Neural crest cell (in vitro differentiated cells): ENCODE results near the gene SARS2. TPM values are rescaled to one million over a fixed set of nuclear protein-coding genes. Genes with fewer than 3 reads are reported as not detected.

ENCODE experiments used
- DNase-seq: peaks from one replicate; pipeline ENCODE4 v3.0.0; 2021; ENCODE audit warnings: low read depth, mixed read lengths, low spot score
- H3K27ac Mint-ChIP-seq: one replicate; pipeline ENCODE4 v1.8.0; 2021; ENCODE audit warnings: mild to moderate bottlenecking, mixed read lengths; ENCODE audit not compliant: unreplicated experiment
- H3K27me3 Mint-ChIP-seq: 2 replicates; pipeline ENCODE4 v1.8.0; 2021; ENCODE audit warnings: low read depth, mild to moderate bottlenecking, mixed read lengths
- H3K36me3 Mint-ChIP-seq: 2 replicates; pipeline ENCODE4 v1.8.0; 2021; ENCODE audit warnings: low read depth, mild to moderate bottlenecking, mixed read lengths
- H3K4me1 Mint-ChIP-seq: 2 replicates; pipeline ENCODE4 v1.8.0; 2021; ENCODE audit warnings: mixed read lengths
- H3K4me3 Mint-ChIP-seq: one replicate; pipeline ENCODE4 v1.8.0; 2021; ENCODE audit warnings: mild to moderate bottlenecking, mixed read lengths
- H3K9me3 Mint-ChIP-seq: 2 replicates; pipeline ENCODE4 v1.8.0; 2021; ENCODE audit warnings: mixed read lengths
- total RNA-seq: library from RNA; stranded (reverse); gene quantifications from 2 replicates; pipeline ENCODE4 v1.2.1, GENCODE V29; 2021
- TF ChIP-seq, protein P1 (sequence below): fragments of 200-600 bp; sonication (generic); conservative IDR thresholded peaks from 2 replicates; pipeline ENCODE4 v1.5.0; 2021; ENCODE audit warnings: antibody characterized with exemption, mild to moderate bottlenecking

SARS2 gene
- total RNA-seq, 1 donor from 2014 or later, result 58.5 TPM

DNA sequence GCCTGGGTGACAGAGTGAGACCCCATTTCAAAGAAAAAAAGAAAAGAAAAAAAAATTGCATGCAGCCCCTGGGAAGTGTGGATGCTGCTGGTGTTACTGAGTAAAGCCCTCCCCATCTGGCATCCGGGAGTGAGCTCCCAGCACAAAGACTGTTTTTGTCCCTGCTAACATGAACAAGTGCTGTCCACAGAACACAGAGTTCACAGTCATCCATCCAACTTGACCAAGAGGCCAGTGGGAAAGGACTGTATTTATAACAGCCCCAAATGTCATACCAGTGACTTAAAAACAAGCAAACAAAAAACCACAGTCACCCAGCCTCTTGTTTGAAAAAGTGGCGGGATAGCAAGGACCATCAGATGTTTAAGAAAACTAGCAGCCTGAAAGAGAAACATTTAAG lies 34.2 kb upstream of the SARS2 start:
- H3K27ac Mint-ChIP-seq, result no peak overlapping the region
- H3K4me3 Mint-ChIP-seq, result no peak overlapping the region
- peaks cover 11% of the 10 kb centered on the region for H3K4me1 Mint-ChIP-seq
- no peaks in the 10 kb centered on the region for H3K36me3 Mint-ChIP-seq
- TF ChIP-seq, protein P1, sequence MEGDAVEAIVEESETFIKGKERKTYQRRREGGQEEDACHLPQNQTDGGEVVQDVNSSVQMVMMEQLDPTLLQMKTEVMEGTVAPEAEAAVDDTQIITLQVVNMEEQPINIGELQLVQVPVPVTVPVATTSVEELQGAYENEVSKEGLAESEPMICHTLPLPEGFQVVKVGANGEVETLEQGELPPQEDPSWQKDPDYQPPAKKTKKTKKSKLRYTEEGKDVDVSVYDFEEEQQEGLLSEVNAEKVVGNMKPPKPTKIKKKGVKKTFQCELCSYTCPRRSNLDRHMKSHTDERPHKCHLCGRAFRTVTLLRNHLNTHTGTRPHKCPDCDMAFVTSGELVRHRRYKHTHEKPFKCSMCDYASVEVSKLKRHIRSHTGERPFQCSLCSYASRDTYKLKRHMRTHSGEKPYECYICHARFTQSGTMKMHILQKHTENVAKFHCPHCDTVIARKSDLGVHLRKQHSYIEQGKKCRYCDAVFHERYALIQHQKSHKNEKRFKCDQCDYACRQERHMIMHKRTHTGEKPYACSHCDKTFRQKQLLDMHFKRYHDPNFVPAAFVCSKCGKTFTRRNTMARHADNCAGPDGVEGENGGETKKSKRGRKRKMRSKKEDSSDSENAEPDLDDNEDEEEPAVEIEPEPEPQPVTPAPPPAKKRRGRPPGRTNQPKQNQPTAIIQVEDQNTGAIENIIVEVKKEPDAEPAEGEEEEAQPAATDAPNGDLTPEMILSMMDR, result no peak
- DNase-seq, result no peak
- no peaks in the 10 kb centered on the region for H3K9me3 Mint-ChIP-seq
- no peaks in the 10 kb centered on the region for H3K27me3 Mint-ChIP-seq

DNA sequence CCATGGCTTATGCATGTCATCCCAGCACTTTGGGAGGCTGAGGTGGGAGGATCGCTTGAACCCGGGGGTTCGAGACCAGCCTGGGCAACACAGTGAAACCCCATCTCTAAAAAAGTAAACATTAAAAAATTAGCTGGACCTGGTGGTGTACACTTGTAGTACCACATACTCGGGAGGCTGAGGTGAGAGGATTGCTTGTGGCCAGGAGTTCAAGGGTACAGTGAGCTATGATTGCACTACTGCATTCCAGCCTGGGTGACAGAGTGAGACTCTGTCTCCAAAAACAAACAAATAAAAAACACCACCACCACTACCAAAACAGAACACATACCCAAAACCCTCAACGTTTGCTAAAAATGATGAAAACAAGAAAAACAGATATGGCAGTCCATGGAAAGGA lies 29.1 kb upstream of the SARS2 start:
- no peak for DNase-seq
- H3K36me3 Mint-ChIP-seq, result no peaks in the 10 kb centered on the region
- H3K4me3 Mint-ChIP-seq, result no peak overlapping the region

DNA sequence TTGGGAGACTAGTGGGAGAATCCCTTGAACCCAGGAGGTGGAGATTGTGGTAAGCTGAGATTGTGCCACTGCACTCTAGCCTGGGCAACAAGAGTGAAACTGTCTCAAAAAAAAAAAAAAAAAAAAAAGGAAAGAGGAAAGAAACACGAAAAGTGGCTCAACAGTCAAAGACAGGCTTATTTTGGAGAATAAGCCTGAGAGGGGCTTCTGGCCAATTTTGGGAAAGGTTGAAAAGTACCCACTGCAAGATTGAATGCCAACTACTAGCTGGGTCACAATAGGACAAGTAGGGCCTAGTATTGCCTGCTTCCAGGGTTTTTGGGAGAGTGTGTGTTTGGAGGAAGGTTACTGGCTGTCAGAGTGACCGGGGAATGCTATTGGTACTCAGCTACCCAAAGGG lies 27.7 kb upstream of the SARS2 start:
- Mint-ChIP-seq H3K27ac (no peak overlapping the region), H3K36me3 (no peaks in the 10 kb centered on the region), H3K27me3 (no peaks in the 10 kb centered on the region), H3K4me1 (peaks cover 11% of the 10 kb centered on the region), H3K4me3 (no peak overlapping the region), H3K9me3 (no peaks in the 10 kb centered on the region)
- TF ChIP-seq, protein P1, result no peak
- DNase-seq, result no peak

More for the DNA sequence above, 29.1 kb upstream of the SARS2 start:
- H3K27me3 Mint-ChIP-seq, result no peaks in the 10 kb centered on the region
- H3K9me3 Mint-ChIP-seq, result no peaks in the 10 kb centered on the region
- H3K27ac Mint-ChIP-seq, result no peak overlapping the region
- peaks cover 11% of the 10 kb centered on the region for H3K4me1 Mint-ChIP-seq
- TF ChIP-seq, protein P1, result no peak

DNA sequence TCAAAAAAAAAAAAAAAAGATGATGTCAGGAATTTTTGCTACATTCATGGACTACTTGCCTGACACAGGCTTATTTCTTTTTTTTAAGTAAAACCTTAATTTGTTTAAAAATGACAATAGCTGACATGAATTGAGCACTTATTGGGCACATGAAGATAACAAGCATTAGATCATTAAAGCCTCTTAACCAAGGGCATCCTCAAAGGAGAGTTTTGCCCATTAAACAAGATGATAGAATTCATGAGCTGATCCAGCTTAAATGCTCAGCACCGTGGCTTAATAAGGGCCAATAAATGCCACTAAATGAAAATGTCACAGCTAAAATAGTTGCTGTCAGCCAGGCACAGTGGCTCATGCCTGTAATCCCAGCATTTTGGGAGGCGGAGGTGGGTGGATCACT lies 25.7 kb upstream of the SARS2 start:
- Mint-ChIP-seq H3K27ac (no peak overlapping the region), H3K27me3 (no peaks in the 10 kb centered on the region), H3K36me3 (no peaks in the 10 kb centered on the region), H3K4me1 (peaks cover 6% of the 10 kb centered on the region), H3K4me3 (no peak overlapping the region), H3K9me3 (no peaks in the 10 kb centered on the region)
- TF ChIP-seq, protein P1, result no peak
- no peak for DNase-seq

DNA sequence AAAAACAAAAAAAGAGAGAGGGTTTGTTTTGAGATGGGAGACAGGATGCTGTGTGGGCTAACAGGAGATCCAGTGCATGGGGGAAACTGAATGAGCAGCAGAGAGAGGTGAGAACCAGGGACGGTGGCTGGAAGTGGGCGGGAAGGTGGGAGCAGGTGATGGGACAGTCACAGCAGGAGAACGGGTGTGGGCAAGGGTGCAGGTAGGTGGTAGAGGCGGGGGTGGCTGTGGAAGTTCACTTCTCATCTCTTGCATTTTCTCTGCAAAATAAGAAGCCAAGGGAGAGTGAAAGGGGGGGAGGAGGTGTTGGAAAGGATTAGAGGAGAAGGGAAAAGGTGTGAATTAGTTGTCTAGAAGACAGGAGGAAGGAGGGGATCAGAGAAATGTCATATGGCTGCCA lies 23.1 kb upstream of the SARS2 start:
- no peaks in the 10 kb centered on the region for H3K9me3 Mint-ChIP-seq
- peaks cover 3% of the 10 kb centered on the region for H3K27me3 Mint-ChIP-seq
- H3K4me3 Mint-ChIP-seq, result no peak overlapping the region
- H3K27ac Mint-ChIP-seq, result no peak overlapping the region
- TF ChIP-seq, protein P1, result no peak
- H3K36me3 Mint-ChIP-seq, result no peaks in the 10 kb centered on the region
- peaks cover 19% of the 10 kb centered on the region for H3K4me1 Mint-ChIP-seq
- no peak for DNase-seq
